ENCODE data around the gene SCUBE3. TPM values are rescaled to one million over a fixed set of nuclear protein-coding genes. Genes with fewer than 3 reads are reported as not detected.

The SCUBE3 gene
- total and polyA plus RNA-seq, 2 of the 8 experiments (the other 6 are each of a cell fraction or from before 2014, with no cell fraction given): 0.80 to 1.0 TPM

DNA sequence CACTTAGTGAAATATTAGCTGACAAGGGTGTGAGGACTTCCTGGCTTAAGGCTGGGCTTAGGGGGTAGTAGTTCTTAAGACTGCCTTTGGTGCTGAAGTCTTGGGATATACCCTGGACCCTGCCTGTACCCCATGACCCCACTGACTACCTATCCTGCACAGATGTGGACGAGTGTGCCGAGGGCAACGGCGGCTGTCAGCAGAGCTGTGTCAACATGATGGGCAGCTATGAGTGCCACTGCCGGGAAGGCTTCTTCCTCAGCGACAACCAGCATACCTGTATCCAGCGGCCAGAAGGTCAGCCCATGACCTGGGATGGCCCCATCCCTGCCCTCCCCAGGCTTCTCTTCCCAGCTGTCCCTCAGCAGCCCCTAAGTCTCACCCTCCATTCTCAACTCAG is 17.8 kb downstream of the SCUBE3 start (continued):
- TF ChIP-seq EGR1 (IDR thresholded peaks at IDR 0.05; ENCODE audit: borderline replicate concordance, low read depth, low read length) (no peak), CHD7 (IDR thresholded peaks at IDR 0.05; ENCODE audit: insufficient replicate concordance, low read length) (no peak), NANOG (IDR thresholded peaks at IDR 0.05; ENCODE audit: insufficient read depth, low read depth, low read length, poor library complexity, severe bottlenecking) (no peak), FOSL1 (IDR thresholded peaks at IDR 0.05; ENCODE audit: insufficient read depth, low read depth, low read length) (no peak)

Data from H1 (cell line).